Right lobe of liver (tissue), 4 donors: ENCODE results near the gene UTP4.

ENCODE experiments used
- POLR2A ChIP-seq: fragments of 450-650 bp; IDR thresholded peaks from one replicate; pipeline ENCODE4 v1.6.1; 2017; ENCODE audit warnings: antibody characterized with exemption, mild to moderate bottlenecking
- TF ChIP-seq, protein P1 (sequence below), 4 donors: fragments of 200-600 bp in 3 of 4; fragments of 450-650 bp in 1 of 4; IDR thresholded peaks; one replicate each; pipeline versions ENCODE4 v1.5.1 to v1.8.0; 2016 to 2022; ENCODE audit warnings: antibody characterized with exemption in 4 of 4, mild to moderate bottlenecking in 2 of 4
- donor health status: DM: no; HTN: no; CAD: no.
- donor health status: DM: no; HTN: no; CAD: no.
- donor health status: DM: no; HTN: yes; CAD: no.

DNA sequence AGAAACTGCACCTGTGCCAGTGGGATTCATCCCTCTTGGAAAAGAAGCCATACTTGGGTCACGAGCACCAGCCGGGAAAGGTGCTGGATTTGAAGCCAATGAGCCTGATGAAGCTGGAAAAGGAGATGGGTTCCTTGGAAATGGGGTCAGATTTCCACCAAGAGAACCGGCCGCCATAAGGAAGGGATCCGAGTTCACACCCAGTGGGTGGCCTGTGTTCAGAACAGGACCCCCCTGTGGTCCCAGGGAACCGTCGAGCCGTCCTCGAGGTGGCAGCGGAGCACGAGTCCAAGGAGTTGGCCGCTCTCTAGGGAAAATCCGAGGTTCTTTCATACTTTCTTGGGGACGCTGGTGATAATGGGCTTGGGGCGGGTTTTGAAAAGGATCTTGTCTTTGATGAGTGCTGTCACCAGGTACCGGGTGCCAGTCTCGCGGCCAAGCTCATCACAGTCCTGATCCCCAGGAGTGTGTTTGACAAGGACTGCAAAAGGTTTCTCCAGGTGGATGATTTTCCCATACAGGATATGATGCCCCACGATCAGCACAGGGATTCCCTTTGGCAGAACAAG is 12.3 kb upstream of the UTP4 start:
- TF ChIP-seq, protein P1, sequence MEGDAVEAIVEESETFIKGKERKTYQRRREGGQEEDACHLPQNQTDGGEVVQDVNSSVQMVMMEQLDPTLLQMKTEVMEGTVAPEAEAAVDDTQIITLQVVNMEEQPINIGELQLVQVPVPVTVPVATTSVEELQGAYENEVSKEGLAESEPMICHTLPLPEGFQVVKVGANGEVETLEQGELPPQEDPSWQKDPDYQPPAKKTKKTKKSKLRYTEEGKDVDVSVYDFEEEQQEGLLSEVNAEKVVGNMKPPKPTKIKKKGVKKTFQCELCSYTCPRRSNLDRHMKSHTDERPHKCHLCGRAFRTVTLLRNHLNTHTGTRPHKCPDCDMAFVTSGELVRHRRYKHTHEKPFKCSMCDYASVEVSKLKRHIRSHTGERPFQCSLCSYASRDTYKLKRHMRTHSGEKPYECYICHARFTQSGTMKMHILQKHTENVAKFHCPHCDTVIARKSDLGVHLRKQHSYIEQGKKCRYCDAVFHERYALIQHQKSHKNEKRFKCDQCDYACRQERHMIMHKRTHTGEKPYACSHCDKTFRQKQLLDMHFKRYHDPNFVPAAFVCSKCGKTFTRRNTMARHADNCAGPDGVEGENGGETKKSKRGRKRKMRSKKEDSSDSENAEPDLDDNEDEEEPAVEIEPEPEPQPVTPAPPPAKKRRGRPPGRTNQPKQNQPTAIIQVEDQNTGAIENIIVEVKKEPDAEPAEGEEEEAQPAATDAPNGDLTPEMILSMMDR (IDR thresholded peaks at IDR 0.05): no peak
- no peak for TF ChIP-seq POLR2A
